HG03354 (cell line): Measurements from ENCODE around the gene NT5DC4.

Experiments
- ATAC-seq: cut with Tn5 transposase; IDR thresholded peaks from one replicate; pipeline ENCODE4 v1.9.1; 2021; ENCODE audit warnings: mild to moderate bottlenecking; ENCODE audit not compliant: unreplicated experiment, poor library complexity, severe bottlenecking

NT5DC4 gene

DNA sequence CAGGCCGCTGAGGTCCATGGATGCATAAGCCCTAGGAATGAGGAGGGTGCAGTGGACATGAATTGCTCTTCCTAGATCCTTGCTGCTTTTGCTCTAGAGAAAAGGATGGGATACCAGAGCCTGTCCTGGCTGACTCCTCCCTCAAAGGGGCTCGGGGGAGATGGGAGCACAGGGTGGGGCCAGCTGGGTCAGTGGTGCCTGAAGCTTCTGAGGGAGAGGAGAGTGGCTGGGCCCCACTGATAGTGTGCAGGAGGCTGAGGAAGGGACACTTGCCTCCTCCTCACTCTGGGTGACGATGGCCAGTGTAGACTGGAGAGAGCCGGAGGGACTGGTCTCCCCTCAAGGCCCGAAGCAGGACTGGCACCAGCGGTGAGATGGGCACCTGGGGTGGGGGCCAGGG is at the start of gene NT5DC4:
TSS of gene NT5DC4 (plus strand) at position 236 of the 400 bp plus-strand sequence. CDS start at position 296, 60 bp downstream.
- ATAC-seq, result no peak

- ATAC-seq, result no peak
Measured at GRCh38 chr2:112671801-112672200, 49.0 kb upstream of the NT5DC4 start.

GRCh38 chr2:112673008-112673407 is 47.8 kb upstream of the NT5DC4 start:
- no peak for ATAC-seq

DNA sequence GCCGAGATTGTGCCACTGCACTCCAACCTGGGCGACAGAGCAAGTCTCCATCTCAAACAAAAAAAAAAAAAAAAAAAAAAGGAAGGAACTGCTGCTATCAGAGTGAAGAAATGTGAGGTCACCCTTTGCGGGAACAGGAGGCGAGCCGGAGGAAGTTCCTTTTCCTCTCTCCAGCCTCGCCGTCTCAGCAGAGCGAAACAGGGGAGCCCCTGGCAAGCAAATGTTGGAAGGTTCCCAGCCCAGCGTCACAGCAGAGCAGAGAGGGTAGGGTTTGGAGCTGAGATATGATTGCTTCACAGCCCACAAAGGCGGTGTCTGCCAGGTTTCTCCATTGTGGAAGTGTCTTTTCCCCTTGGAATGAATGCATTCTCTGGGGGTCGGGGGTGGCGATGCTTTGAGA is 46.6 kb upstream of the NT5DC4 start:
- no peak for ATAC-seq

DNA sequence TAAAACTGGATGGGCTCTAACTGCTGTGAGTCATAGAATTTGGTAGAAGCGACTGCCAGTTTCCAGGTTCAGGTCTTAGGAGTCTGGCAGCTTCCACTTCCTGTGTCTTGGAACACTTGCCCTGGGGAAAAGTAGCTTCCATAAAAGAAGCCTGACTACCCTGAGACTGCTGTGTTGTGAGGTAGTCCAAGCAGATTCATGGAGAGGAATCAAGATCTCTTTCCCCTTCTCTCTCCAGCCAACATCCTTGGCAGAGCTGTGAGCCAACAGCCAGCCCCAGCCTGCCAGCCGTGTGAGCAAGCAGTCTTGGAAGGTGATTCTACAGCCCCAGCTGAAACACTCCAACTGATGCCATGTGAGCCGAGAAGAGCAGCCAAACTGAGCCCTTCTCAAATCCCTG is 41.3 kb upstream of the NT5DC4 start:
- no peak for ATAC-seq

DNA sequence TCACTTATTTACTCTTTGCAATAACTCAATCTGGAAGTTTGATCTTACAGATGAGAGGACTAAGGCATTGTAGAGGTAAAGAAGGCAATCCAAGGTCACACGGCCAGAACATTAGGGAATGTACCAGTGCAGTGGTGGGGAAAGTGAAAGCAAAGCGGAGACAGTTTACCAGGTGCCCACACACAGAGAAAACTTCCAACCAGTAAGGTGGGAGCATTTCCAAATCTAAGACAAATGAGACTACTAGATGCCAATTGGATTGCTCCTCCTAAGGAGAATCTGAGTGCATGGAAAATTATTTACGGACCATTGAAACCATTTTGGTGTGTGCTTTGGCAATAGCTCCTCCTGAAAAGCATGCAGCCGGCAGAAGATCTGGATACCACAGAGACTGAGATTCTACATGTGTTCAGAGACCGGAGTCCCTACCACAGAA is 40.1 kb upstream of the NT5DC4 start:
- ATAC-seq, result no peak

- no peak for ATAC-seq
Measured at GRCh38 chr2:112682101-112682500, 38.7 kb upstream of the NT5DC4 start.

DNA sequence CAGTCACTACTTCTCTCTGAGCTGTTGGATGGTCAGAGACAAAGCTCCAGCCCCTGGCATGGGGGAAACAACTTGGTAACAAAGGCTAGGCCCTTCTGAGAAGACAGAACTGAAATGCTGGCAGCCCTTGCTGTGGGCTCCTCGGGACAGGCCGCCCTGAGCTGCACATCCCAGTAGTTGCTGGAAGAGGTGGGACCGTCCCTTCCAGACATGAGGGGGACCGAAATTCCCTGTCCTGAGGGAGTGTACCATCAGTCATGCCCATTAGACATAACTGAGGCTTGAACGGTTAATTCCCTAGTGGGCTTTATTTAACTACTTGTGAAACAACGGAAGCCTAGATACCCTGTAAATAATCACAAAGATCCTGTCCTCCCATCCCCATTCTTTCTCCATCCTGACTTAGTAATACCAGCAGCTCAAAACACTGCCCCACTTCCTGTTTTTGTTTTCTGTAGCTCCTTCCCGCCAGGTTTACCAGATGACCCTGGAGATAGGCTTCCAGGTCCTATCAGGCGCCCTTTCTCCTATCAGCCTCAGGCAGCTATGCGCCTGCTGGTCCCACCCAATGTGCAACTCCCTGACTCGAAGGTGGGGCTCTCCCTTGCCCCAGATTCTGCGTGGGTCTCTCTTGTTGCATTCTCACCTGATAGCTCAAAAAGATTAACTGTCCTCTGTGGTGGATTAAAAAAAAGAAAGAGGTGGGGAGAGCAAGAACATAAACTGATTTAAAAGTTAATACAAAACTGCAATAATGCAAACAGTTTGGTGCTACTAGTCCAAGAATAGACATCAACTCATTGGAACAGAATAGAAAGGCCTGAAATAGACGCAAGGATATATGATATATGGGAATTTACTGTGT is 37.0 kb upstream of the NT5DC4 start:
- ATAC-seq, result no peak

- no peak for ATAC-seq
Measured at GRCh38 chr2:112684415-112684775, 36.4 kb upstream of the NT5DC4 start.

DNA sequence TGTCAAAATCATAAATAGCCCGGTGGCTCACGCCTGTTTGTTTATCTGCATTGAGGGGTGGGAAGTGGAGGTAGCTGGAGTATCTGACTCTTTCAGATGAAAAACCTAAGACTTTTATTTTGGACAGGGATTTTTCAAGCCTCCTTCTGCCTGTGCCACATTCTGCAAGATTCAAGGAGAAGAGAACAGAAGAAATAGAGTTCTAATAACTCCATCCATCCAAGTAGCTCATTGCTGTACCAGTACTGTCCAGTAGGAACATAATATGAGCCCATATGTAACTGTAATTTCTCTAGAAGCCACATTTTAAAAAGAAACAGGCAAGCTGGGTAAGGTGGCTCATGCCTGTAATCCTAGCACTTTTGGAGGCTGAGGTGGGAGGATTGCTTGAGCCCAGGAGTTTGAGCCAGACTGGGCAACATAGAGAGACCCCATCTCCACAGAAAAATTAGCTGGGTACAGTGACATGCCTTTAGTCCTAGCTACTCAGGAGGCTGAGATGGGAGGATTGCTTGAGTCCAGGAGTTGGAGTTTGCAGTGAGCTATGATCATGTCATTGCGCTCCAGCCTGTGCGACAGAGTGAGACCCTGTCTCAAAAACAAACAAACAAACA is 35.4 kb upstream of the NT5DC4 start:
- ATAC-seq, result no peak

GRCh38 chr2:112686348-112687217 is 34.2 kb upstream of the NT5DC4 start:
- no peak for ATAC-seq

DNA sequence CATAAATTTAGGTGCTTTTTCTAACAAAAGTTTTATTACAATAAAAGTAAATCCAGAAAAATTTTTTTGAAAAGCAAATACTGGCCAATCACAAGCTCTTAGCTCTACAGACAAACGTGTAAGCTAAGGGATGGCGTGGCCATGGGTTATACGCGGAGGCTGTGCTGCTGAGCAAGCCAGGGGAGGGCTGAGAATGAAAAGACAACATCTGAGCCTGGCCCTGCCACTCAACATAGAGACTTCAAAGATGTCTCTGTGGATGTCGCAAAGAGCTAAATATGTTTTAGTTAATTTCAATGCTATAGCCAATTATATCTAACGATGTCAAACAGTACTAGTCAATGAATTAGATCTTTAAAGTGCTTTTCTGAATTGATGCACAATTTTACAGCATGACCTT is 33.3 kb upstream of the NT5DC4 start:
- no peak for ATAC-seq

DNA sequence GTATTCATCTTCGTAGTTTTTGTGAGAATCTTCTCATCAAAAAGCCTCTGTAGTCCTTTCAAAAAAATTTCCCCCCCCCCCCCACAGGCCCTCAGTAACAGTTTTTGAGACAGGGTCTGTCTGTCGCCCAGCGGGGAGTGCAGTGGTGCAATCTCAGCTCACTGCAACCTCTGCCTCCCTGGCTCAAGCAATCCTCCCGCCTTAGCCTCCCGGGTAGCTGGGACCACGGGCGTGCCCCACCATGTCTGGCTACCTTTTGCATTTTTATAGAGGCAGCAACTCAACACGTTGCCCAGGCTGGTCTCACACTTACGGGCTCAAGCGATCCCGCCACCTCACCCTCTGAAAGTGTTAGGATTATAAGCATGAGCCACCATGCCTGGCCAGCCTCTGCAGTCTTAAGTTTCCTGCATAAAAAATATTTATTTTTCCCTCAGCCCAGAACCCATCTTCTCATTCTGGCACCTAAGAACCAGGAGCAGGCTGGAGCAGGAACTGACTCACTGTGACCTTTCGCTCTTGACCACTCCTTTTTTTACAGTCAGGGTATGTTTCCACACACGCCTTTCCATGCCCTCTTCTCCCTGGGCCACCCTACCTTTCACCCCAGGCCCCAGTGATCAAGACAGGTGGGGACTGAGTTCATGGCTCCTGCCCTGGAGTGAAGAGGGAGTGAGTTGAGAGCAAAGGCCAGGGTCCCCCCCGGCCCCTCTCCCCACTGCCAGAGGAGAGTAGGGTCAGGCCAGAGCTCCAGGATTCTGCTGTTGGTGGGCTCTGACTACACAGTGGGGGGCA is 32.5 kb upstream of the NT5DC4 start:
- no peak for ATAC-seq

GRCh38 chr2:112690853-112691401 is 29.9 kb upstream of the NT5DC4 start:
- peak; percentile 77 for ATAC-seq

GRCh38 chr2:112691881-112692281 is 28.9 kb upstream of the NT5DC4 start:
- ATAC-seq, result no peak

GRCh38 chr2:112692495-112692911 is 28.3 kb upstream of the NT5DC4 start:
- ATAC-seq, result peak; percentile 79

- ATAC-seq, result peak; percentile 2
Measured at GRCh38 chr2:112692918-112693317, 27.9 kb upstream of the NT5DC4 start.

DNA sequence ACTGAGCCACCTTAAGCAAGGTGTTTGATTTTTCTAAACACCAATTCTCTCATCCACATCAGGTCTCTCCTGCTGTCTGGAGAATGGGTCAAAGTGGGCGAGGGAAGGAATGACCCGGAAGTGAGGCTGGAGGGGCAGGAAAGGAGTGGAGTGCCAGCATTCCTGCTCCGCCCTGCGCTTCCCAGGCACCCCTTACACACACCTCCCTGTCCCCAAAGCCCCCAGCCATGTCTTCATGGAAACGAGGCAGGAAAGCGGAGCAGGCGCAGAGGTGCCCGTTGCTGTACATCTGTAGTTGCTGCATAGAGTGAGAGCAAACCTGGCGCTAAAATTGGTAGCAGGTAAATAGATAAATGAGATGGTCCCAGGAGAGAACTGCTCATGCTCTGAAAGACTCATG is 27.2 kb upstream of the NT5DC4 start:
- no peak for ATAC-seq

GRCh38 chr2:112694182-112694581 is 26.6 kb upstream of the NT5DC4 start:
- ATAC-seq, result no peak
